Measurements from ENCODE around the gene DDHD1.

DDHD1 gene

GRCh38 chr14:53035336-53036210 lies 117.5 kb downstream of the DDHD1 start:
- DNase-seq = no peak

- DNase-seq = no peak
Measured at GRCh38 chr14:53034688-53035230, 118.4 kb downstream of the DDHD1 start.

GRCh38 chr14:53034036-53034435 lies 119.1 kb downstream of the DDHD1 start:
- no peak for DNase-seq

GRCh38 chr14:53032838-53033390 lies 120.2 kb downstream of the DDHD1 start:
- no peak for DNase-seq

- DNase-seq = peak in 21 of 58 donors; percentile 2 to 63 (median 21)
Measured at GRCh38 chr14:53032161-53032803, 120.8 kb downstream of the DDHD1 start.

- no peak for DNase-seq
Measured at GRCh38 chr14:53027562-53027961, 125.6 kb downstream of the DDHD1 start.

- DNase-seq = peak in 4 of 58 donors; percentile 3 to 38 (median 32)
Measured at GRCh38 chr14:53027041-53027440, 126.1 kb downstream of the DDHD1 start.

GRCh38 chr14:53023325-53023724 lies 129.8 kb downstream of the DDHD1 start:
- no peak for DNase-seq

GRCh38 chr14:53022593-53022992 lies 130.5 kb downstream of the DDHD1 start:
- no peak for DNase-seq

- DNase-seq = no peak
Measured at GRCh38 chr14:53020193-53020932, 132.8 kb downstream of the DDHD1 start.

GRCh38 chr14:53019406-53019805 lies 133.7 kb downstream of the DDHD1 start:
- DNase-seq = no peak

- no peak for DNase-seq
Measured at GRCh38 chr14:53017837-53018236, 135.3 kb downstream of the DDHD1 start.

- no peak for DNase-seq
Measured at GRCh38 chr14:53016919-53017318, 136.2 kb downstream of the DDHD1 start.

- DNase-seq = no peak
Measured at GRCh38 chr14:53016491-53016890, 136.6 kb downstream of the DDHD1 start.

- peak in 17 of 58 donors; percentile 8 to 64 (median 28) for DNase-seq
Measured at GRCh38 chr14:53011053-53011462, 142.1 kb downstream of the DDHD1 start.

- DNase-seq = no peak
Measured at GRCh38 chr14:53010193-53011040, 142.7 kb downstream of the DDHD1 start.

- peak in 4 of 58 donors; percentile 3 to 49 (median 6) for DNase-seq
Measured at GRCh38 chr14:53006931-53007562, 146.1 kb downstream of the DDHD1 start.

GRCh38 chr14:53004976-53005375 lies 148.1 kb downstream of the DDHD1 start:
- DNase-seq = no peak

GRCh38 chr14:53003776-53004175 lies 149.3 kb downstream of the DDHD1 start:
- DNase-seq = no peak

GRCh38 chr14:53002576-53002975 lies 150.5 kb downstream of the DDHD1 start:
- DNase-seq = no peak
